ENCODE results near the gene ACAP2. TPM values are rescaled to one million over a fixed set of nuclear protein-coding genes. Genes with fewer than 3 reads are reported as not detected.

Gene ACAP2
- total and polyA plus RNA-seq, 4 donors: 4.5 to 28.5 (median 23.3) TPM

- TF ChIP-seq, protein P1, sequence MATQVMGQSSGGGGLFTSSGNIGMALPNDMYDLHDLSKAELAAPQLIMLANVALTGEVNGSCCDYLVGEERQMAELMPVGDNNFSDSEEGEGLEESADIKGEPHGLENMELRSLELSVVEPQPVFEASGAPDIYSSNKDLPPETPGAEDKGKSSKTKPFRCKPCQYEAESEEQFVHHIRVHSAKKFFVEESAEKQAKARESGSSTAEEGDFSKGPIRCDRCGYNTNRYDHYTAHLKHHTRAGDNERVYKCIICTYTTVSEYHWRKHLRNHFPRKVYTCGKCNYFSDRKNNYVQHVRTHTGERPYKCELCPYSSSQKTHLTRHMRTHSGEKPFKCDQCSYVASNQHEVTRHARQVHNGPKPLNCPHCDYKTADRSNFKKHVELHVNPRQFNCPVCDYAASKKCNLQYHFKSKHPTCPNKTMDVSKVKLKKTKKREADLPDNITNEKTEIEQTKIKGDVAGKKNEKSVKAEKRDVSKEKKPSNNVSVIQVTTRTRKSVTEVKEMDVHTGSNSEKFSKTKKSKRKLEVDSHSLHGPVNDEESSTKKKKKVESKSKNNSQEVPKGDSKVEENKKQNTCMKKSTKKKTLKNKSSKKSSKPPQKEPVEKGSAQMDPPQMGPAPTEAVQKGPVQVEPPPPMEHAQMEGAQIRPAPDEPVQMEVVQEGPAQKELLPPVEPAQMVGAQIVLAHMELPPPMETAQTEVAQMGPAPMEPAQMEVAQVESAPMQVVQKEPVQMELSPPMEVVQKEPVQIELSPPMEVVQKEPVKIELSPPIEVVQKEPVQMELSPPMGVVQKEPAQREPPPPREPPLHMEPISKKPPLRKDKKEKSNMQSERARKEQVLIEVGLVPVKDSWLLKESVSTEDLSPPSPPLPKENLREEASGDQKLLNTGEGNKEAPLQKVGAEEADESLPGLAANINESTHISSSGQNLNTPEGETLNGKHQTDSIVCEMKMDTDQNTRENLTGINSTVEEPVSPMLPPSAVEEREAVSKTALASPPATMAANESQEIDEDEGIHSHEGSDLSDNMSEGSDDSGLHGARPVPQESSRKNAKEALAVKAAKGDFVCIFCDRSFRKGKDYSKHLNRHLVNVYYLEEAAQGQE (IDR thresholded peaks at IDR 0.05): no peak
- TF ChIP-seq HNF4G (IDR thresholded peaks at IDR 0.05) (no peak), FOXA1 (IDR thresholded peaks at IDR 0.05) (no peak), RAD21 (IDR thresholded peaks at IDR 0.05) (no peak), EGR1 (IDR thresholded peaks at IDR 0.05; ENCODE audit: low read depth in 2 of 2) (no peak)
Observed at GRCh38 chr3:195440379-195440778, 2.4 kb downstream of the ACAP2 start (continued).

GRCh38 chr3:195438371-195438770 is 4.4 kb downstream of the ACAP2 start:
- Histone ChIP-seq H3K4me1 (ENCODE audit: control insufficient read depth in 4 of 4, insufficient read depth in 4 of 4, low read length in 3 of 4) (peaks cover 0 to 10% (median 6%) of the 10 kb centered on the region in 4 donors), H3K27ac (ENCODE audit: low read depth in 1 of 2, low read length in 2 of 2) (no peak overlapping the region), H3K27me3 (ENCODE audit: control insufficient read depth in 4 of 4, insufficient read depth in 4 of 4, low read length in 3 of 4) (no peaks in the 10 kb centered on the region), H3K36me3 (ENCODE audit: control insufficient read depth in 4 of 4, insufficient read depth in 3 of 4, low read depth in 1 of 4, low read length in 3 of 4) (no peaks in the 10 kb centered on the region), H3K9me3 (ENCODE audit: control insufficient read depth in 4 of 4, low read length in 3 of 4) (no peaks in the 10 kb centered on the region), H3K9ac (ENCODE audit: low read depth in 1 of 2, low read length in 2 of 2) (no peak overlapping the region), H3K4me3 (ENCODE audit: low read depth in 1 of 3, low read length in 3 of 3) (no peak overlapping the region)
- 91% methylated on average over 2 of the region's 2 CpGs for WGBS
- DNase-seq (ENCODE audit: low spot score): no peak
- TF ChIP-seq HNF4A (conservative IDR thresholded peaks at IDR 0.05) (no peak), FOXA2 (IDR thresholded peaks at IDR 0.05) (no peak), HNF4G (IDR thresholded peaks at IDR 0.05) (no peak), YY1 (IDR thresholded peaks at IDR 0.05) (no peak), GABPA (IDR thresholded peaks at IDR 0.05 in 1 of 2, conservative IDR thresholded peaks at IDR 0.05 in 1 of 2) (no peak), EGR1 (IDR thresholded peaks at IDR 0.05; ENCODE audit: low read depth in 2 of 2) (no peak), RXRA (IDR thresholded peaks at IDR 0.05) (no peak), ATF3 (IDR thresholded peaks at IDR 0.05) (no peak), NR2F2 (IDR thresholded peaks at IDR 0.05) (no peak), SP1 (IDR thresholded peaks at IDR 0.05) (no peak), TAF1 (conservative IDR thresholded peaks at IDR 0.05) (no peak), FOXA1 (IDR thresholded peaks at IDR 0.05) (no peak)
- TF ChIP-seq, protein P1 (IDR thresholded peaks at IDR 0.05): no peak
- TF ChIP-seq, protein P2, sequence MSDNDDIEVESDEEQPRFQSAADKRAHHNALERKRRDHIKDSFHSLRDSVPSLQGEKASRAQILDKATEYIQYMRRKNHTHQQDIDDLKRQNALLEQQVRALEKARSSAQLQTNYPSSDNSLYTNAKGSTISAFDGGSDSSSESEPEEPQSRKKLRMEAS (IDR thresholded peaks at IDR 0.05): no peak
- TF ChIP-seq, protein P3, sequence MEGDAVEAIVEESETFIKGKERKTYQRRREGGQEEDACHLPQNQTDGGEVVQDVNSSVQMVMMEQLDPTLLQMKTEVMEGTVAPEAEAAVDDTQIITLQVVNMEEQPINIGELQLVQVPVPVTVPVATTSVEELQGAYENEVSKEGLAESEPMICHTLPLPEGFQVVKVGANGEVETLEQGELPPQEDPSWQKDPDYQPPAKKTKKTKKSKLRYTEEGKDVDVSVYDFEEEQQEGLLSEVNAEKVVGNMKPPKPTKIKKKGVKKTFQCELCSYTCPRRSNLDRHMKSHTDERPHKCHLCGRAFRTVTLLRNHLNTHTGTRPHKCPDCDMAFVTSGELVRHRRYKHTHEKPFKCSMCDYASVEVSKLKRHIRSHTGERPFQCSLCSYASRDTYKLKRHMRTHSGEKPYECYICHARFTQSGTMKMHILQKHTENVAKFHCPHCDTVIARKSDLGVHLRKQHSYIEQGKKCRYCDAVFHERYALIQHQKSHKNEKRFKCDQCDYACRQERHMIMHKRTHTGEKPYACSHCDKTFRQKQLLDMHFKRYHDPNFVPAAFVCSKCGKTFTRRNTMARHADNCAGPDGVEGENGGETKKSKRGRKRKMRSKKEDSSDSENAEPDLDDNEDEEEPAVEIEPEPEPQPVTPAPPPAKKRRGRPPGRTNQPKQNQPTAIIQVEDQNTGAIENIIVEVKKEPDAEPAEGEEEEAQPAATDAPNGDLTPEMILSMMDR (IDR thresholded peaks at IDR 0.05; ENCODE audit: low read depth, low read length, missing input control): no peak

Measured in liver (tissue), 9 donors.